ENCODE measurements around the gene TIAM1.

The TIAM1 gene

DNA sequence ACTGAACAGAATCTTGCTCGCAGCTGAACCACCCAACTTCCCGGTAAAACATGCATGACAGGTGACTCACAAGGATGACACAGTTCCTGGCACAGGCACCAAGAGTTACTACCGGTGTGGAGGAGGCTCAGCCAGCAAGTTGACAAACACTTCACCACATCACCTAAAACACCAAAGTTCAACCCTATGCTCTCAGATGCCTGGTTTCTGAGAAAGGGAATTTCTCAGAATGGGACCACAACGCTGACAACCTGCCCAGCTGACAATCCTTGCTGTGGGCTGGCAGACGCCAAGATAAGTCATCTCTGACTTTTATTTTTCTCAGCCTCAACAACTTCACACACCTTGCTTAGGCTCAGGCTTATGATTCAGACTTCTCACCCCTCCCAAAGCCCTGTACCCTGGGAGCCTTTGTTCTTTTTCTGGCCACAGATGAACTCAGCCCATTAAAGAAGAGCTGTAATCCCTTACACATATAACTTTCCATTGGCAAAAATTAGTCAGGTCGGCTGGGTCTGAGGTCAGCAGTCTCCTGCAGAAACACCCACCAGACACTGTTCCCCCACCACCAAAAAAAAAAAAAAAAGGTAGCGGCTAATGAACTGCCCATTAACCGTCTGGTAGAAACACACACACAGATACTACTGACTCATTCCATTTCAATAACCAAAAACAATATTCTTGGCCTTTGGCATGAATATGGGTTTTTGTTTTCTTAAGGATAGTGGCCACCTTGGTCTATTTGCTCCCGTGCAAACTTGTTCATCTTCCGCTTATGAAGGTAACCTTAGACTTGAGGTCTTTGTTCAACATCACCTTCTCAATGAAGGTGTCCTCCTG lies 10.8 kb upstream of the TIAM1 start:
- DNase-seq = peak; percentile 96

DNA sequence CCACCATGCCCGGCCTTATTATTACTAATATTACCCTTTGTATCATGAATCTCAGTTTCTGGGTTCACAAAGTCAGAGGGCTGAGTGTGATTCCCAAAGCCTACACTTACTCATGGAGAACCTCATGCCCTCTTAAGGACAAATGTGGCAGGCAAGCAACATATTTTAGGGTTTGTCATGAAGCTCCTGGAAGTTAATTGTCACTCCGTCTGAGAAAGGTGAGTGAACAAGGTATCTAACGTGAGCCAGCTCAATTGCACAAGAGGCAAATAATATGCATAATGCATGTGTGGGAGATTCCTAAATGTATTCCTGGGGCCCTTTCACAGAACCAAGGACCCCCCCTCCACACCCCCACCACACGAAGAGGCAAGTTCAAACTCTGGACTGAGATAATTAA lies 10.1 kb upstream of the TIAM1 start:
- no peak for DNase-seq

DNA sequence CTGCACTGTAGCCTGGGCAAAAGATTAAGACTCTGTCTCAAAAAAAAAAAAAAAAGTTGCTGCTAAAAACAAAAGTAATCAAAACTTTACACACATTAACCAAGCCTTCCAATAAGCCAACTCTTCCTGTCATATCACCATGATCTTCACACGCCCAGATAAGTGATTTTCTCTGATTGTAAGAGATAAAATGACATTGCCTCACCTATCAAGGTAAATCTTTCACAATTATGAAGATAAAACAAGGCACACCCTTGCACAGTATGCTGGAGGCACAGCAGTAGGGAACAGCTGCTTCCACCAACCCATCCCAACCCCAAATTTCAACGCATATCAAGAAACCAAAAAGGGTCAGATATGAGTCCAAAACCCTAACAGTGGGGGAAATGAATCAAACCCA lies 8.8 kb upstream of the TIAM1 start:
- DNase-seq = peak; percentile 84

DNA sequence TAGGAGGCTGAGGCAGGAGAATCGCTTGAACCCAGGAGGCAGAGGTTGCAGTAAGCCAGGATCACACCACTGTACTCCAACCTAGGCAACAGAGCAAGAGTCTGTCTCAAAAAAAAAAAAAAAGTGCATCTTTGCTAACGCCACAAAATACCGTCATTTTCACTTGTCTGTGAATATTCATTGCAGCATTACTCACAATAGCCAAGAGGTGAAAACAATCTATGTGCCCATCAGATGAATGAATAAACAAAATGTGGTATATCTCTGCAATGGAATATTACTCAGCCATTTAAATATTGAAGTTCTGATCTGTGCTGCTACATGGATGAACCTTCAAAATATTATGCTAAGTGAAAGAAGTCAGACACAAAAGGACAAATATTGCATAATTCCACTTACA lies 7.9 kb upstream of the TIAM1 start:
- DNase-seq = no peak

DNA sequence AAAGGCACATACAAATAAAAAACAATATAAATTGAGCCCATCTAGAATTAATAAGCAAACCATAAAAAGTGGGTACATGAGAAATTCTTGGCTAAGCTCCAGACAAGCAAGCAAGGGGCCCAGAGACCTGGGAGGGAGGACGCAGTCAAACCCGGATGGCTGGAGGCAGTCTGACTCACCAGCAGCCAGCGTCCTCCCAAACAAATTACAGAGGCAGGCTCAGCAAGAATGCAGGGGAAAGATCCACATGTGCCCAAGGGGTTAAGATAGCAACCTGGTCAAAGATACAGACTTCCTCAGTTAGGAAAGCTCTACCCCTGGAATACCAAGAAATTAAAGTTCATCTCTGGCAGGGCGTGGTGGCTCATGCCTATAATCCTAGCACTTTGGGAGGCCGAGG lies 7.4 kb upstream of the TIAM1 start:
- DNase-seq = no peak

DNA sequence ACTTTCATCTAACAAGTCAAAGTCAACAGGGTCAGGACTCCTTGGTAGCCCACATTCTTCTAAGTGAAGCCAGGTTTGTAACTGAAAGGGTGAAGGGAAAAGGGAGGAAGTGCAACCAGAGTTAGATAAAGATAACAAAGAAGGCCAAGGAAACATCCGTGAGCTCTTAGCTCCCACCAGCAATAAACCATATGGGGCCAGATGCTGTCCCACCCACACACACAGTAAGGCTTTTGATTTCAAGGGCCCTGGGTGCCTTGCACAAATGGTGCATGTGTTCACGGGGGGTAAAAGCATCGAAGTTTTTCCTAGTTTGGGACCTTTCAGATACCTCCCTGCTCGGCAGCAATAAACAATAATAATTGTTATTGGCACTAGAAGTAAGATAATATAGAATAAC lies 5.1 kb upstream of the TIAM1 start:
- DNase-seq = no peak

DNA sequence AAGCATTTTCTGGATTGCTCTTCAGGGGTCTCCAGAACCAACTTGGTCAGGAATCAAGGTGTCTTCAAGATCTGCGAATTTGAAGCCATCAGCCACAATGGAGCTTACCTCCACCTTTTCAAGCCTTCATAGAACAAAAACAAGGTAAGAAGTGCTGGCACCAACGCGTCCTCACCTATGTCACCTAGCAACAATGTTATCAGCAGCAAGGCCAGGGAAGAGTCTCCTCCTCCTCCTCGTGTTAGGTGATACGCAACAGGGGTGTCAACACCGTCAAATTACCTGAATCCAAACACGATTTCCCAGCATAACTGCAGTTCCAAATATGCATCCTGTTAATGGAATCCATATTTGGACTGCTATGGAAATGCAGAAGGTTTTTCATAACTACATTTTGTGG lies 4.1 kb upstream of the TIAM1 start:
- DNase-seq = no peak

DNA sequence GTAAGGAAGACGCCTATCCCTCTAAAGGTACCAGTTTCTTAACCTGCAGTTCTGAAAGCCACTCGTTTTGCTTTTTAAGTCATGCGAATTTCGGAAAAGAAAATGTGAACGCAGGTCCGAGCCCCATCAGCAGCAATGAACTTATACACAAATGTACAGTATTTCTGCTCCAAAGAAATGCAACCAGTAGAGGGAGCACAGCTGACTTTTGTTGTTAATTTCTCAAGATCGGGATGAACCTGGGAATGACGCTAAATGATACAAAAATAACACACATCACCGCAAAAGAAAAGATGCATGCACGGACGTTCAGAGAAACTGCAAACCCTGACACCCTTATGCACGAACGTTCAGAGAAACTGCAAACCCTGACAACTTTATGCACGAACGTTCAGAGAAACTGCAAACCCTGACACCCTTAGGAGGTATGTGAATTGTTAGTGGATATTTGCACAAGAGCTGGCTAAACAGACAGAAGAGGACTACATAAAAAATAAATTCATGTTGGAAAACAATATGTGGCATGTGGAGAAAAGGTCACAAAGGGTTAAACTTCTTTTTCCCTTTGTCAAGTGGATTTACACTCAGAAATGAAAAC lies 3.5 kb upstream of the TIAM1 start:
- DNase-seq = no peak

DNA sequence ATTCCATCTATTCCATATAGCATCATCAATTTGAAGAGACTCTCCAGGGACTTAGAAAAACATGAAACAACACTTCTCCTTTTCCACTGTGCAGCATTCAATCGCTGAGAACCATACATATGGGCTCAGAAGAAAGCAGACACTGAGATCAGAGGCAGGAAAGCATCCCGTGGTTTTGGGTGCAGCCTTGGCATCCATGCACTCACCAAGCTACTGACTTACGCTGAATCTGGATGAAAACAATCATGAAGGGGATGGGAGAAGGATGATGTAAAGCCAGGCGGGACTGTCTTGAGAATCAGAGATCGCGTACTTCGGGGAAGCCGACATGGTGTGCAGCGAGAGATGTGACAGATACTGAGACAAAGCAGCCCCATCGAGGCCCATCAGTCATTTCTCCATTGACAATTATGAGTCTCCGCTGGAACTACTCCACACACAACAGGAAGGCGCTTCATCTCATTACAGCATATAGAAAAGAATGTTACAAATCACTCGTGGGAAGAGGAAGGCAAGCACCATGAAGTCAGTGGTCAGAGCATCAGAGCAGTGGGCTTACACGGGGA lies 2.3 kb upstream of the TIAM1 start:
- DNase-seq = peak; percentile 65

DNA sequence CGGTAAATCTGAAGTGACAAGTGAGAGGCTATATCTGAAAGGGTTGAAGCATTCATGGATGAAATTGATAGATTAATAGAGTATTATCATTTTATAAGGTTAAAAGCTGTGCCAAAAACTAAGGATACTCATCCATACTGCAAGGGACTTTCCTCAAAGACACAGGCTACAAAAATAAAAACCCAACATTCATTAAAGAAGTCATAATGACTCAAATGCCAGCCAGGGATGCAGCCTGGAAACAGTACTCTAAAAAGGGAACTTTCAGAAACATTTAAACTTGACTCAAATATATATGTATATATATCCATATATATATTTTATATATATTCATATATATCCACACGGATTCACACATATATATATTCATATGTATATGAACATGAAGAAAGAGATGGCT lies 1.1 kb upstream of the TIAM1 start:
- no peak for DNase-seq

DNA sequence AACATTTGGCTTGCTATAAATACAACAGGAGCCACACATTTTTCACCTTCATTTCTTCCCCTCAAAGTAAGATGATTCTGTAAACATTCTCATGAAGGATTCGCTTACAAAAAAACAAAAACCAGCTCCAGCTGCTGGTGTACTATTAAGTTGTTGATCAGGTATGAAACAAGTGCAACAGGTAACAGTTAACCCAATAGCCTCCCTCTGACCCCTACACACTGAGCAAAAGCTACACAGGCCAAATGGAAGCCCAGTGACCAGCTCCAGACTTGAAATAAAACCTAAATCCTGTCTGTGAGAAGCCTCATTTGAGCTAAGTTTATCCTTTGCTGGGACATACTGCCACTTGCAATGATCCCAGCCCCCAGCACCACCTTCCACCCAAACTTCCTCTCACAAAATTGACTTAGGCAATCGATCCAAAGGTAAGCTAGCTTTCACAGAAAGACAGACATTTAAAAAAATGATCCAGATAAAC lies 991 bp downstream of the TIAM1 start:
- DNase-seq = no peak

DNA sequence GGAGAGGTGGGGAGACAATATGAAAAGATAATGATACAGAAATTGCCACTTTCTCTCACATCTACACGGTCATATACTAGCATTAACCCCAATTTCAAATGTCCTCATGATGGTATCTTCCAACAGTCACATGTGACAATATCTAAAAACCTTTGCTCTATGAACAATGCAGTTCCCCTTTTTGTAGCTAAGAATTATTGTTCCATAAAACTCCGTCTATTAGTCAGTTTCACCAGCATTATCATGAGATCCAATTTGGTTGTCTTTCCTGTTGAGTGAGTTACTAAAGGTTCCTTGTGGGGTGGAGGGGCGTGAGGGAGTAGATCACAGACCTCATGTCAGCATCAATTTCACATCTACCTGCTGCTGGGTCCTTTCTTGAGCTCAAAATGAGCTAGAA lies 1.7 kb downstream of the TIAM1 start:
- no peak for DNase-seq

DNA sequence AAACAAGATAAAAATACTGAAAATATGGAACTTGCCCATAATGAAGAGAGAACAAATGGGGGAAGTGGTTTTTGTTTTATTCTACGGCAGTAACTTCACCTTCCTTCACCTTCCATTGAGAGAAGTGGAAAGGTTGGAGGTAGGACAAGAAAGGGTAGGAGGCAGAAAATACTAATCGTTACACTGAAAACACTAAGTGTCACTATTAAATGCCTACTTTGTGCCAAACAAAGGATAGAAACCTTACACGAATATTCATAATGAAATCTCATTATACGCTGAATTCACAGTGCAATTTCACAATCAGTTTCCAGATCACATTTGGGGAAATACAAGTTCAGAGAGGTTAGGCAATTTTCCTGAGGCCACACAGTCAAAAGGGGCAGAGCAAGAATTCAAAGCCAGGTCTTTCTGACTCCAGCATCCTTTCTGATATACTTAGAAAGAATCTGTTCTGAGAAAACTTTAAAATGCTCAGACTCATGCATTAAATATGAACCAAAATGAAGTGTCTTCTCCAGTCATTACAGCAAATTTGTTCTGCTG lies 3.0 kb downstream of the TIAM1 start:
- DNase-seq = peak; percentile 79

DNA sequence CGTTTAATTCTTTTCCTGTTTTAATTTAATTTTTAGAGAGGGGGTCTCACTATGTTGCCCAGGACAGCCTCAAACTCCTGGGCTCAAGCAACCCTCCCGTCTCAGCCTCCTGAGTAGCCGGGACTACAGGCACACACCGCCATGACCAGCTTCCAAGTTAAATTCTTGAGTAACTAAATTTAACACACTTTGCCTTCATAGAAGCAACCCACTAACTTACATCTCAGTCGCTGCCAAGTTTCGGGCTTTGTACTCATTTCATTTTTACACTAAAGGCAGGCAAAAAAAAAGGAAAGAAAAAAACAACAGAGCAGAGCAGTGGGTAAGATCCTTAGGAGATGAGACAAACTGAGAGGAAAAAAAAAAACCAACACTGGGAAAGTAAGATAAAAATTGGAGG lies 3.5 kb downstream of the TIAM1 start:
- no peak for DNase-seq

DNA sequence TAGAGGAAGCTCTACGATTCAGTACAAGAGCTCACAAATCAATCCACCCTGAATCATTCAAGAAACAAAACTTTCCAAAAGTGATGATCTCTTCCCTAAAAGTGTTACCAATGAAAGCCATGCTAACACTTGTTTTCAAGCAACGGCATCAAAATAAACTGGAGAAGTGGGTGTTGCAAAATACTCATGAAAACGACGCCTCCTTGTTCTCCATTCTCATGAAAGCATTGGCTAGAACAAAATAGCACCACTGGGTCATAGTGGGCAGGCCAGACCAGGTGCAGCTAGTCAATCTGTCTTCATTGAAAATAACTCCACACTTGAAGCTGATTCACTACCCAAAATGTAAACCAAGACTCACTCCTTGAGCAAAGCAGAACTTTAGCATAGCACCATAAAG lies 4.3 kb downstream of the TIAM1 start:
- DNase-seq = no peak

DNA sequence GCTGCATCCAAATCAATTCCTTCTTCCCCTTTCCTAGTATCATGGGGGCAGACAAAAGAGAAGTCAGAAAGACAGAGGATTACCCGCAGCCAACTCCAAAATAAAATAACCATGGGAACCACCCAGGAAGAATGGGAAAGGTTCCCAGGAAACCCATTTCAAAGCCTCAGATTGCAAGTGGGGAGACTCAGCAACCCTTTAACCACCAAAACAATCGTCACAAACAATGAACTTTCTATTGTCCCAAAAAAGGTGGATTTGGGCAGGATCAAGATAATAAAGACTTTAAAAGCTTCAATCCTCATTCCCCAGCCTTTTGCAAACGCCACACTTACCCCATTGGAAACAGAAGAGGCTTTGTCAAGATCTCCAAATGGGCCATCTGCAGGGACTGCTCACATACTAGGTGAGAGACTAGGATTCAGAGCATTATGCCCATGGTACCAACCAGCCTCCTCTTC lies 5.1 kb downstream of the TIAM1 start:
- DNase-seq = no peak

DNA sequence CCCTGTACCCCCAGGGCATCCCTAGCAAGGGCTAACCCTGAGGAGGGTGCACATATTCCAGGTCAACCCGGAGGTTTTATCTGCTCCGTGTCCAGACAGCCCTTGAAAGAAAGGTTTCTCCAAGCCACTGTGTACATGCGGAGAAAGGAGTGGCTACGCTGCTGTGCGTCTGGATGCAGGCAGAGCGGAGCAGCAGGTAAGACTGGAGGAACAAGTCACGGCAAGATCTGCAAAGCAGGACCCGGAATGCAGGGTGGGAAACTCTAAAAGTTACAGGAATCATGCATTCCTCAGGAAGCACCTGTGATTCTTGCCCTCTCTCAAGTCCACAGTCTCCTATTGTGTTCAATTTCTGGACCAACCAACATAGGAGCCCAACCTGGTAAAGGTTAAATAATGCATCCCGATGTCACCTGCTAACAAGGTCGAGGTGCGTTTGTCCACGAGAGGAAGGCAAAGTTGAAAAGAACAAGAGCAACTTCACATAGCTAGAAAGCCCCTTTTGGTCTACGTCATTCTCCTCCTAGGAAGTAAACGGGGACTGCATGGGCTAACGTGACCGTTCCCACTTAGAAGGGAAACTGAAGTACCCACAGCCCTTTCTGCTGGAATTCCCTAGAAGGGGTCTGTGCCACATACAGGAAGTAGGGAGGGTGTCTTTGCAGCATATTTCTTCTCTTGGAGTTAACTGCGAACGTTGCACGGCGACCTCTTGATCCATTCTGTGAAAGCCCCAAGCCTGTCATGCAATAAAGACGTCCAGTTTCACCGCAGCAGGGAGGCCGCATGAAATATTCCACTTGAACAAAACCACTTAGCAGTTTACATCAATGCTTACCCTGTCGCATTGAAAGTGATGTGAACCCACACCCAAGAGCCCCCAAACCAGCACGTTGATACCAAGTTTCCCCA lies 5.8 kb downstream of the TIAM1 start:
- DNase-seq = no peak

DNA sequence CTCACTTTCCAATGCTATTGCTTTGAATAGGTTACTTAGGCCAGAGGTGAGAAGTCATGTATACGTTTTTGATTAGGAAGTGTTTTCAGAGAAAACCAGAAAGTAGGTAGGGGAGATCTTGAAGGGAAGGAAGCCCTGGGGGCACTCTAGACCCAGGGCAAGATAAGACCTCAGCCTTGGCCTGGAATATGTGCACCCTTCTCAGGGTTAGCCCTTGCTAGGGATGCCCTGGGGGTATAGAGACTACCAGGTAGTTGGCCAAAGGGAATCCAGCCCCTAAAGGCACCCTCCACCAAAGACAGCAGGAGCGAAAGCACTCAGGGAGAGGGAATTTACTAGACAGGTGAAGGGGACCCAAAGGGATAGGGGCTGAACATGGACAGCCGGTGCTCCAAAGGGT lies 7.0 kb downstream of the TIAM1 start:
- no peak for DNase-seq

DNA sequence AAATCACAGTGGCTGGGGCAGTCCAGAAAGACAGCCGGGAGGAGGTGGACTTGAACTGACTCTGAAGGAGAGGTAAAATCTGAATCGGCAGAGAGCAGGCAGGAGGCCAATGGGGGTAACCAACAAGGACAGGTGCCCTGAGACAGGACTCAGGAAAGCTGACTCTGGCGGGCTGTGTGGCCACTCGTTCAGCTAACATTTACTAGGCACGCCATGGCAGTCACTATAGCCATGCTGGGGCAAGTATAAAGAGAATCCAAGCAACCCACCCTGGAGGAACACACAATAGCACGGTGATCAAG lies 7.4 kb downstream of the TIAM1 start:
- DNase-seq = no peak

DNA sequence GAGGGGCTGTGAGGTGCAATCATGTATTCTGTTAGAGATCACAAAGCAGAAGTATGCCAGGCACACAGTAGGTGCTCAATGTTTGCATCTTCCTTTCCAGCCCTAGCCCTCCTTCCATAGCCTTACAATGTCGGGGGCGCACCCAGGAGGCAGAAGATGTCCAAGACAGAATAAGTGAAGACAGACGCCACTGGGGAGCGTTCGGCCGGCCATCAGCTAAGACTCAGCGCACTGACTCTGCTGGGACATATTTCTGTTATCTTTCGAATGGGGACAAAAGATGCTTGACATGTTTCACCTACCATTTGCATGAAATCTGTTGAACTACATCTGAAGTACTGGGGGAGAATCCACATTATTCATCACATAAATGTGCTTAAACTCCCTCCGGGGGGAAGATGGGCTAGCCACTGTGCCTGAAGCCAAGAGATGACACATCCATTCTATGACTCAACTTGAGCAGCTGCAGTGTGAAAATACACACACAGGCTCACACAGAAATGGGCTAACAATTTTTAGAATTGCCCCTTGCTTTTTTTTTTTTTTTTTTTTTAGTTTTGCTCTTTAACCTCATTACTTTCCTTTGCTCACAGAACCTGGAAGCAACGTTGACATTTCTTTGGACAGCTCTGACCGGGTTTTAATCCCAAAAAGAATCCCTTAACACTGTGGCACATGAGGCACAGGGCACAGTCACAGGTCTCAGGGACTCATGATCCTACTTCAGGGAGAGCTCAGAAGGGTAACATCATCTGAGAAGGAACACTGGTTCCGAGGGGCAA lies 7.9 kb downstream of the TIAM1 start:
- DNase-seq = peak; percentile 75

DNA sequence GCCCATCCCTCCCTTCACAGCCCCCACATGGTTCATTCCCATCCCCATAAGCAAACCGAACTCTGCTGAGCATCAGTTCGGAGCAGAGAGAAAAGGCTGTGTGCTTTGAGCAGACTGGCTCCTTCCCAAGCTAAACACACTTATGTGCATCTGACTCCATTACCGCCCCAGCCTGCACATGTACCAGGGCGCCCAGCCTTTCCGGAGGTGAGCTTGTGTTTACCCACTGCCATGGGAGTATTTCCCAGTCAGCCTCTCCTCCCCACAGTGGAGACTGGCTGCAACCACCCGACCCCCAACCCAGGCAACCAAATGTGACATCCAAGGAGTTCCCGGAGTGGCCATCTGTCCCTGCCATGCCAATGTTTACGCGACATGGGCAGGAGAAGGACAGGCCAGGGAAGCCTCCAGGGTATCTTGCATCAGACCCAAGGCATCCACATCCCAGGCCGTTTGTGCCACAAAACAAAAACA lies 9.4 kb downstream of the TIAM1 start:
- DNase-seq = no peak

DNA sequence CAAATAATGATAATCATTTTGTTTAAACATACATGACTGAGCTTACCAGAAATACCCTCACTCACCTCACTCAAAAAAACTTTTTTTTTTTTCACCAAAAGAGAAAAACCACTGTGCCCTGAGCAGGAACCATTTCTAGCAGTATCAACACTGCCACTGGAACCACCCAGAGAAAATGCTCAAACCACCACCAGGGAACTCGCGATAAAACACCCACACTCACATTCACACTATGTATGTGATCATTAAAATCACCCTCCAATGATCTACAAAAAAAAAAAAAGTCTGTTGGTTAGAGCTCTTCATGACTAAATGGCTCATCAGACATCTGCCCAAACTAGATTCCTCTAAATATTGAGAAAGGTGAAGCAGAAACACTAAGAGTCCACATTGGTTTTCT lies 11.5 kb downstream of the TIAM1 start:
- DNase-seq = no peak

Measured in activated CD4-positive, alpha-beta T cell treated with anti-CD3 and anti-CD28 coated beads, Interleukin-10, Interleukin-2, amounts not matched to agents 100 ng/mL and 50 ng/mL, durations not matched to agents 16 hours and 8 hours (primary cell).